ENCODE data around the gene AP2B1.

The AP2B1 gene

GRCh38 chr17:35710950-35711349 lies 123.8 kb downstream of the AP2B1 start:
- DNase-seq (ENCODE audit: low read depth) = no peak
- no peak for TF ChIP-seq CTCF (IDR thresholded peaks at IDR 0.05; ENCODE audit: control insufficient read depth, extremely low read depth, insufficient read depth)
- H3K4me3 ChIP-seq (ENCODE audit: low read depth, low read length) = no peak overlapping the region

GRCh38 chr17:35713069-35713728 lies 126.1 kb downstream of the AP2B1 start:
- no peak overlapping the region for H3K4me3 ChIP-seq (ENCODE audit: low read depth, low read length)
- TF ChIP-seq CTCF (IDR thresholded peaks at IDR 0.05; ENCODE audit: control insufficient read depth, extremely low read depth, insufficient read depth) = no peak
- no peak for DNase-seq (ENCODE audit: low read depth)

GRCh38 chr17:35714988-35715387 lies 127.9 kb downstream of the AP2B1 start:
- H3K4me3 ChIP-seq (ENCODE audit: low read depth, low read length) = no peak overlapping the region
- TF ChIP-seq CTCF (IDR thresholded peaks at IDR 0.05; ENCODE audit: control insufficient read depth, extremely low read depth, insufficient read depth) = no peak
- DNase-seq (ENCODE audit: low read depth) = no peak

GRCh38 chr17:35715416-35715815 lies 128.3 kb downstream of the AP2B1 start:
- TF ChIP-seq CTCF (IDR thresholded peaks at IDR 0.05; ENCODE audit: control insufficient read depth, extremely low read depth, insufficient read depth) = no peak
- no peak for DNase-seq (ENCODE audit: low read depth)
- H3K4me3 ChIP-seq (ENCODE audit: low read depth, low read length) = no peak overlapping the region

- no peak for DNase-seq (ENCODE audit: low read depth)
- H3K4me3 ChIP-seq (ENCODE audit: low read depth, low read length) = no peak overlapping the region
- TF ChIP-seq CTCF (IDR thresholded peaks at IDR 0.05; ENCODE audit: control insufficient read depth, extremely low read depth, insufficient read depth) = no peak
Measured at GRCh38 chr17:35716173-35716572, 129.1 kb downstream of the AP2B1 start.

- no peak overlapping the region for H3K4me3 ChIP-seq (ENCODE audit: low read depth, low read length)
- no peak for TF ChIP-seq CTCF (IDR thresholded peaks at IDR 0.05; ENCODE audit: control insufficient read depth, extremely low read depth, insufficient read depth)
Measured at GRCh38 chr17:35716897-35717465, 129.9 kb downstream of the AP2B1 start.

GRCh38 chr17:35717475-35717874 lies 130.4 kb downstream of the AP2B1 start:
- no peak overlapping the region for H3K4me3 ChIP-seq (ENCODE audit: low read depth, low read length)
- TF ChIP-seq CTCF (IDR thresholded peaks at IDR 0.05; ENCODE audit: control insufficient read depth, extremely low read depth, insufficient read depth) = no peak
- DNase-seq (ENCODE audit: low read depth) = no peak

More at GRCh38 chr17:35716897-35717465, 129.9 kb downstream of the AP2B1 start:
- no peak for DNase-seq (ENCODE audit: low read depth)
